ENCODE data around the gene PLXDC1.

- TF ChIP-seq CTCF (IDR thresholded peaks at IDR 0.05; ENCODE audit: low read depth, low read length, poor library complexity, severe bottlenecking) (no peak), EZH2phosphoT487 (IDR thresholded peaks at IDR 0.05; ENCODE audit: borderline replicate concordance, low read length) (no peak)
Measured at GRCh38 chr17:39073353-39073752, 78.1 kb downstream of the PLXDC1 start.
